Measurements from ENCODE around the gene CCNC. TPM values are rescaled to one million over a fixed set of nuclear protein-coding genes. Genes with fewer than 3 reads are reported as not detected.

The CCNC gene
- total and polyA plus RNA-seq, 8 donors, result 24.5 to 49.3 (median 34.1) TPM

DNA sequence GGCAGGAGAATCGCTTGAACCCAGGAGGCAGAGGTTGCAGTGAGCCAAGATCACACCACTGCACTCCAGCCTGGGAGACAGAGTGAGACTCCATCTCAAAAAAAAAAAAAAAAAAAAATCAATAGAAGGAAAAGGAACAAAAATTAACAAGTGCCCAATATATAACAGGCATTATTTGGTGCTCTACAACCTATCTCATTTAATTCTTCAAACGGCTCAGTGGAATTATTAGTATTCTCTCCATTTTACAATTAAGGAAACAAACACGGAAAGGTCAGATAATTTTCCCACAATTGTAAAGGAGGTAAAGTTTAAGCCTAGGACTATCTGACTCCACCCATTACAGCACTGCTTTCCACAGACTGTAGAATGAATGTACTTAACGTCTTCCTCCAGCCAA lies 19.8 kb downstream of the CCNC start:
- H3K36me3 ChIP-seq, result peaks cover 0 to 42% (median 0%) of the 10 kb centered on the region in 3 donors
- 92 to 93% methylated on average over 4 of the region's 4 CpGs for WGBS, 2 donors

DNA sequence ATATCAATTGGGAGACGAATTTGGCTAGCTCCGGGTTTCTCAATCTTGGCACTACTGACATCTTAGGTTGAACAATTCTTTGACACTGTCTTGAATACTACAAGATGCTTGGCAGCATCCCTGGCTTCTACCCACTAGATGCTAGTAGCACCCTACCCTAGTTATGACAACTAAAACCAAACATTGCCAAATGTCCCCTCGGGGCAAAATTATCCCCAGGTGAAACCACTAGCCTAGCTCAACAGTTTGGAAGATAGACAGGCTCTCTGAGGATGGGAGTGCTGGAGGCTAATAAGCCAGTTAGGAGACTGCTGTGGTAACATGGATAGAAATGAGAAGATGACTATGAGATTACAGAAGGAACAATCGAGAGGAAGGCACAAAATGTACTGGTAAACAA lies 20.9 kb downstream of the CCNC start:
- FAIRE-seq, result no peak
- intact Hi-C loops (cut with DNase I), result no loop called here
- Histone ChIP-seq H3K4me3 (no peak overlapping the region), H3K27ac (no peak overlapping the region), H3K9me3 (no peaks in the 10 kb centered on the region), H3K36me3 (peaks cover 0 to 47% (median 0%) of the 10 kb centered on the region in 3 donors), H3K27me3 (no peaks in the 10 kb centered on the region), H3K4me1 (no peaks in the 10 kb centered on the region)
- TF ChIP-seq, protein P1, sequence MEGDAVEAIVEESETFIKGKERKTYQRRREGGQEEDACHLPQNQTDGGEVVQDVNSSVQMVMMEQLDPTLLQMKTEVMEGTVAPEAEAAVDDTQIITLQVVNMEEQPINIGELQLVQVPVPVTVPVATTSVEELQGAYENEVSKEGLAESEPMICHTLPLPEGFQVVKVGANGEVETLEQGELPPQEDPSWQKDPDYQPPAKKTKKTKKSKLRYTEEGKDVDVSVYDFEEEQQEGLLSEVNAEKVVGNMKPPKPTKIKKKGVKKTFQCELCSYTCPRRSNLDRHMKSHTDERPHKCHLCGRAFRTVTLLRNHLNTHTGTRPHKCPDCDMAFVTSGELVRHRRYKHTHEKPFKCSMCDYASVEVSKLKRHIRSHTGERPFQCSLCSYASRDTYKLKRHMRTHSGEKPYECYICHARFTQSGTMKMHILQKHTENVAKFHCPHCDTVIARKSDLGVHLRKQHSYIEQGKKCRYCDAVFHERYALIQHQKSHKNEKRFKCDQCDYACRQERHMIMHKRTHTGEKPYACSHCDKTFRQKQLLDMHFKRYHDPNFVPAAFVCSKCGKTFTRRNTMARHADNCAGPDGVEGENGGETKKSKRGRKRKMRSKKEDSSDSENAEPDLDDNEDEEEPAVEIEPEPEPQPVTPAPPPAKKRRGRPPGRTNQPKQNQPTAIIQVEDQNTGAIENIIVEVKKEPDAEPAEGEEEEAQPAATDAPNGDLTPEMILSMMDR (IDR thresholded peaks at IDR 0.05), result no peak
- DNase-seq, result no peak
- ATAC-seq, result no peak
- 82 to 87% methylated on average over 4 of the region's 4 CpGs for WGBS, 2 donors

More for the DNA sequence above, 19.8 kb downstream of the CCNC start:
- Histone ChIP-seq H3K27me3 (no peaks in the 10 kb centered on the region), H3K4me1 (no peaks in the 10 kb centered on the region), H3K4me3 (no peak overlapping the region), H3K9me3 (no peaks in the 10 kb centered on the region), H3K27ac (no peak overlapping the region)
- DNase-seq (no peak), FAIRE-seq (no peak), ATAC-seq (no peak)
- TF ChIP-seq, protein P1 (IDR thresholded peaks at IDR 0.05), result no peak
- intact Hi-C loops (cut with DNase I), result no loop called here

DNA sequence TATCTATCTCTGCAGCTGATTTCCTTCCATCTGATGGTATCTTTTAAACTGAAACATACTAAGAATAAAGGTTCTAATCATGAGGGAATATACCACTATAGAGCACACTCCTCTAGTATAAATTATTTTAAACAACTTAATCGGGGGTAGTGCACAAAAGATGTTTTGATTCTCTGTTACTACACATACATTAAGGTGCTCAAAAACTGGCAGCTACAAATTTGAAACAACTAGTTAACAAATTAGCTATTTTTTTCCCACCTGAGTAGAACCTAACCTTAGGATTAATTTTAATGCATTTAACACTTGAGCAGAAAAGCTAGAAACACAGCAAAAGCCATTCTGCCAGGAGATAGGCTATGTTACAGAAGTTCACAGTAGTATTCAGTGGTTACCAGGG lies 23.0 kb downstream of the CCNC start:
- DNase-seq, result no peak
- Histone ChIP-seq H3K4me1 (no peaks in the 10 kb centered on the region), H3K4me3 (no peak overlapping the region), H3K36me3 (peaks cover 0 to 41% (median 0%) of the 10 kb centered on the region in 3 donors), H3K27ac (no peak overlapping the region), H3K9me3 (no peaks in the 10 kb centered on the region), H3K27me3 (no peaks in the 10 kb centered on the region)
- TF ChIP-seq, protein P1 (IDR thresholded peaks at IDR 0.05), result no peak
- intact Hi-C loops (cut with DNase I), result no loop called here
- WGBS, 2 donors, result 78 to 89% methylated on average over 1 of the region's 1 CpG
- FAIRE-seq, result no peak
- no peak for ATAC-seq

DNA sequence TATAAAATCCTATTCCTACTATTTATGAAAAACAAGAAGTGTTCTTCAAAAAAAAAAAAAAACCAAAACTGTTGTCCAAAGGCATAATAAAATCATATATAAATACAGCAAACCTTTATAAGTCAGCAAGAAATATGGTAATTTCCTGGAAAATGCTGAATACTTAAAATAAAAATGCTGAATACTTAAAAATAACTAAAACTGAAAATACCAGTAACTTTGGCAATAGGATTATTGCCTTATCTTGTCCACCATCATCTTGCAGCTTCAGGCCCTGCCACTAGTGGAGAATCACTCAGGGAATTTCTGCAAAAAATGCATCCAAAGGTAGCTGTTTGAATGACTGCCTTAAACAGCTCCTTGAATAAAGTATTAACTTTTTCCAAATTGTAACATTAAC lies 24.5 kb downstream of the CCNC start:
- H3K27ac ChIP-seq, result no peak overlapping the region
- H3K9me3 ChIP-seq, result no peaks in the 10 kb centered on the region
- TF ChIP-seq, protein P1 (IDR thresholded peaks at IDR 0.05), result no peak
- FAIRE-seq (no peak), ATAC-seq (no peak), DNase-seq (no peak)
- no peaks in the 10 kb centered on the region for H3K4me1 ChIP-seq
- intact Hi-C loops (cut with DNase I), result no loop called here
- no peaks in the 10 kb centered on the region for H3K27me3 ChIP-seq
- H3K4me3 ChIP-seq, result no peak overlapping the region
- peaks cover 0 to 36% (median 0%) of the 10 kb centered on the region in 3 donors for H3K36me3 ChIP-seq

DNA sequence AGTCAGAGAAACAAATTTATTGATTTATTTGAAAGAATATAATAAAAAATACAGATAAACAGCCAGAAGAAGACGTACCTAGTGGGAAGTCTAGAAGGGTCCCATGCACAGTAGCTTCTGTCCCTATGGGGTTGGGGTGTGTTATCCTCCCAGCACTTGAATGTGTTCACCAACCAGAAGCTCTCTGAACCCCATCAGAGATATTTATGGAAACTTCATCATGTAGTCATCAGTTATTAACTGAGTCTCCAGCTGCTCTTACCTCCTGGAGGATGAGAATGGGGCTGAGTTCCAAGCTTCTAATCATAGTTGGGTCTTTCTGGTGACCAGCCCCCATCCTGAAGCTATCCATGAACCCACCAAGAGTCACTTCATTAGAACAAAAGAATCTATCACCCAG lies 37.8 kb downstream of the CCNC start:
- Histone ChIP-seq H3K27ac (no peak overlapping the region), H3K27me3 (no peaks in the 10 kb centered on the region), H3K4me3 (no peak overlapping the region), H3K9me3 (no peaks in the 10 kb centered on the region), H3K4me1 (no peaks in the 10 kb centered on the region), H3K36me3 (no peaks in the 10 kb centered on the region)
- intact Hi-C loops (cut with DNase I), result no loop called here
- WGBS, 2 donors, result 90 to 96% methylated on average over 1 of the region's 1 CpG
- DNase-seq, result no peak
- FAIRE-seq, result no peak
- ATAC-seq, result no peak
- TF ChIP-seq, protein P1 (IDR thresholded peaks at IDR 0.05), result no peak
